Upper lobe of right lung (tissue), 1 donor: ENCODE data around the gene FASTKD1. TPM values are rescaled to one million over a fixed set of nuclear protein-coding genes. Genes with fewer than 3 reads are reported as not detected.

Experiments
- ATAC-seq: fragments of 200-7000 bp; cut with Tn5 transposase; one replicate; pipeline ENCODE4 v1.9.1; 2020; ENCODE audit warnings: mild to moderate bottlenecking, moderate library complexity
- DNase-seq: peaks from one replicate; pipeline ENCODE4 v3.0.0-alpha.2; 2020
- H3K27ac ChIP-seq: fragments of 200-600 bp; one replicate; pipeline ENCODE4 v1.8.0; 2022
- H3K27me3 ChIP-seq: fragments of 200-600 bp; one replicate; pipeline ENCODE4 v1.8.0; 2022; ENCODE audit warnings: mild to moderate bottlenecking
- H3K36me3 ChIP-seq: fragments of 200-600 bp; one replicate; pipeline ENCODE4 v1.8.0; 2022
- H3K4me1 ChIP-seq: fragments of 200-600 bp; one replicate; pipeline ENCODE4 v1.8.0; 2022
- H3K4me3 ChIP-seq: fragments of 200-600 bp; one replicate; pipeline ENCODE4 v1.8.0; 2022; ENCODE audit warnings: mild to moderate bottlenecking
- H3K9me3 ChIP-seq: fragments of 200-600 bp; one replicate; pipeline ENCODE4 v1.8.0; 2022
- intact Hi-C: fragments of 100-400 bp; cut with DNase I; formaldehyde crosslinking; loops from one replicate; pipeline ENCODE4 v1.11.0; 2022
- total RNA-seq: library from RNA; stranded (reverse); fragmentation: NEBNext Ultra II Directional; extraction: Animal tissue kit (Norgen Biotek cat#: 25700); gene quantifications from one replicate; pipeline ENCODE4 v1.2.1, GENCODE V29; 2021
- TF ChIP-seq, protein P1 (sequence below): fragments of 200-600 bp; IDR thresholded peaks from one replicate; pipeline ENCODE4 v1.8.0; 2022; ENCODE audit warnings: antibody characterized with exemption
- donor health status: DM: no; HTN: yes; CAD: no; lungs with severe emphysema.

The FASTKD1 gene
- total RNA-seq, 1 donor from 2014 or later, result 31.2 TPM

GRCh38 chr2:169491378-169491777 lies 82.3 kb downstream of the FASTKD1 start:
- no peak for DNase-seq
- H3K4me1 ChIP-seq, result no peaks in the 10 kb centered on the region
- TF ChIP-seq, protein P1, sequence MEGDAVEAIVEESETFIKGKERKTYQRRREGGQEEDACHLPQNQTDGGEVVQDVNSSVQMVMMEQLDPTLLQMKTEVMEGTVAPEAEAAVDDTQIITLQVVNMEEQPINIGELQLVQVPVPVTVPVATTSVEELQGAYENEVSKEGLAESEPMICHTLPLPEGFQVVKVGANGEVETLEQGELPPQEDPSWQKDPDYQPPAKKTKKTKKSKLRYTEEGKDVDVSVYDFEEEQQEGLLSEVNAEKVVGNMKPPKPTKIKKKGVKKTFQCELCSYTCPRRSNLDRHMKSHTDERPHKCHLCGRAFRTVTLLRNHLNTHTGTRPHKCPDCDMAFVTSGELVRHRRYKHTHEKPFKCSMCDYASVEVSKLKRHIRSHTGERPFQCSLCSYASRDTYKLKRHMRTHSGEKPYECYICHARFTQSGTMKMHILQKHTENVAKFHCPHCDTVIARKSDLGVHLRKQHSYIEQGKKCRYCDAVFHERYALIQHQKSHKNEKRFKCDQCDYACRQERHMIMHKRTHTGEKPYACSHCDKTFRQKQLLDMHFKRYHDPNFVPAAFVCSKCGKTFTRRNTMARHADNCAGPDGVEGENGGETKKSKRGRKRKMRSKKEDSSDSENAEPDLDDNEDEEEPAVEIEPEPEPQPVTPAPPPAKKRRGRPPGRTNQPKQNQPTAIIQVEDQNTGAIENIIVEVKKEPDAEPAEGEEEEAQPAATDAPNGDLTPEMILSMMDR, result no peak
- H3K27me3 ChIP-seq, result no peaks in the 10 kb centered on the region
- no peaks in the 10 kb centered on the region for H3K36me3 ChIP-seq
- no peak for ATAC-seq
- intact Hi-C loops, result no loop called here
- H3K4me3 ChIP-seq, result no peak overlapping the region
- no peaks in the 10 kb centered on the region for H3K9me3 ChIP-seq
- no peak overlapping the region for H3K27ac ChIP-seq

- no peaks in the 10 kb centered on the region for H3K36me3 ChIP-seq
These were observed 82.8 kb downstream of the FASTKD1 start for GRCh38 chr2:169490834-169491233.

DNA sequence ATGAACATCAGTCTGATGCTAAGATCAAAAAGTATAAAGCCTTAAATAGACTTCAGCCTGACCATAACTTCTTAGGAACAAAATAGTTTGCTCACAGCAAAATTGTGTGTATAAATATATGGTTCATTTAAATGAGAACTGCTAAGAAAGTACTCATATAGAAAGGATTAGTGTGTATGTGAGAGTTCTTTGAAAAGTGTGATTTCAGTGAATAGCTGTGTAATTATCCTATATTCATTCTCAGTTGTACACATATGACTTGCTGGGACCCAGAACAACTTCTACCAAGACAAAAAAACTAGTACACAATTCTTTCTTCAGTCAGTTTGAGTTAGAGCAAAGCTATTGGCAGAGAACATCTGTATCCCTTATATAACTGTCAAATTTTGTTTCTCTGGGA lies 87.2 kb downstream of the FASTKD1 start:
- Histone ChIP-seq H3K4me1 (no peaks in the 10 kb centered on the region), H3K36me3 (peaks cover 14% of the 10 kb centered on the region), H3K9me3 (no peaks in the 10 kb centered on the region), H3K27ac (no peak overlapping the region), H3K27me3 (no peaks in the 10 kb centered on the region), H3K4me3 (no peak overlapping the region)
- ATAC-seq (no peak), DNase-seq (no peak)
- intact Hi-C loops, result no loop called here
- TF ChIP-seq, protein P1, result no peak

More at GRCh38 chr2:169490834-169491233, 82.8 kb downstream of the FASTKD1 start:
- Histone ChIP-seq H3K9me3 (no peaks in the 10 kb centered on the region), H3K4me3 (no peak overlapping the region), H3K4me1 (no peaks in the 10 kb centered on the region), H3K27me3 (no peaks in the 10 kb centered on the region), H3K27ac (no peak overlapping the region)
- ATAC-seq (no peak), DNase-seq (no peak)
- intact Hi-C loops, result no loop called here
- TF ChIP-seq, protein P1, result no peak

GRCh38 chr2:169485650-169486138 lies 88.0 kb downstream of the FASTKD1 start:
- TF ChIP-seq, protein P1, result no peak
- intact Hi-C loops, result no loop called here
- H3K9me3 ChIP-seq, result no peaks in the 10 kb centered on the region
- peaks cover 14% of the 10 kb centered on the region for H3K36me3 ChIP-seq
- no peak overlapping the region for H3K4me3 ChIP-seq
- DNase-seq (no peak), ATAC-seq (no peak)
- H3K4me1 ChIP-seq, result no peaks in the 10 kb centered on the region
- no peaks in the 10 kb centered on the region for H3K27me3 ChIP-seq
- H3K27ac ChIP-seq, result no peak overlapping the region

DNA sequence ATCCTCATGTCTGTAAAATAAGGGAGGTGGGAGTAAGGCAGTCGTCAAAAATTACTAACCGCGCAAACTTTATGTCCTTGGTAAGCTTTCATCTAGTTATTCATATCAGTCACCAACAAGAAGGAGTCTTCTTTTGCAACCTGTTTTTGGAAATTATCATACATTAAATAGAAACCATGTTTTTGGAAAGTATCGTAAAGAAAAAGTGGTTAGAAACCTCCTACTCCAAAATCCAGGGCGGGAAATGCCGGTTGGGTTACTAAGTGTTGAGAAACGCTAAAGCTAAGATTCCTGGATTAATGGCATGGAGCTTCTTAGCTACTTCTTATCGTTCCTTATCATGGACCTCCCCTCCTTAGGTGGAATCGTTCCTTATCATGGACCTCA lies 93.6 kb downstream of the FASTKD1 start:
- TF ChIP-seq, protein P1, result no peak
- H3K27me3 ChIP-seq, result no peaks in the 10 kb centered on the region
- H3K36me3 ChIP-seq, result peaks cover 14% of the 10 kb centered on the region
- H3K4me1 ChIP-seq, result peaks cover 7% of the 10 kb centered on the region
- intact Hi-C loops, result no loop called here
- H3K4me3 ChIP-seq, result peak overlapping the region; percentile 70
- no peaks in the 10 kb centered on the region for H3K9me3 ChIP-seq
- no peak for DNase-seq
- H3K27ac ChIP-seq, result peak overlapping the region; percentile 60
- ATAC-seq, result no peak

Other genes starting within 250 kb of the FASTKD1 start
- 36.6 TPM for gene LRP2, start 211.3 kb downstream of the FASTKD1 start, total RNA-seq
- 6.0 TPM for gene BBS5, start 94.4 kb downstream of the FASTKD1 start, total RNA-seq
- gene KLHL41, start 64.2 kb downstream of the FASTKD1 start, total RNA-seq, result 0.61 TPM
- 50.5 TPM for gene PPIG, start 10.5 kb upstream of the FASTKD1 start, total RNA-seq
- gene CFAP210, start 120.5 kb upstream of the FASTKD1 start, total RNA-seq, result not detected
- 5.5 TPM for gene PHOSPHO2, start 120.6 kb upstream of the FASTKD1 start, total RNA-seq
- 12.1 TPM for gene KLHL23, start 160.0 kb upstream of the FASTKD1 start, total RNA-seq
- gene SSB, start 225.0 kb upstream of the FASTKD1 start, total RNA-seq, result 70.7 TPM